AG09309 (cell line): Measurements from ENCODE around the gene VPS13D.

Source experiments
- DNase-seq: peaks from one replicate; pipeline ENCODE4 v3.0.0-alpha.2; 2010; ENCODE audit warnings: low read depth
- H3K4me3 ChIP-seq: 2 replicates; pipeline ENCODE4 v1.5.1; 2011; ENCODE audit warnings: mild to moderate bottlenecking, low read depth, low read length, moderate library complexity; ENCODE audit not compliant: control insufficient read depth
- TF ChIP-seq, protein P1 (sequence below): IDR thresholded peaks from 2 replicates; pipeline ENCODE4 v1.5.1; 2011; ENCODE audit warnings: mild to moderate bottlenecking, low read depth, low read length, inconsistent platforms; ENCODE audit not compliant: insufficient read depth, control insufficient read depth; ENCODE audit errors: missing control alignments

The VPS13D gene

DNA sequence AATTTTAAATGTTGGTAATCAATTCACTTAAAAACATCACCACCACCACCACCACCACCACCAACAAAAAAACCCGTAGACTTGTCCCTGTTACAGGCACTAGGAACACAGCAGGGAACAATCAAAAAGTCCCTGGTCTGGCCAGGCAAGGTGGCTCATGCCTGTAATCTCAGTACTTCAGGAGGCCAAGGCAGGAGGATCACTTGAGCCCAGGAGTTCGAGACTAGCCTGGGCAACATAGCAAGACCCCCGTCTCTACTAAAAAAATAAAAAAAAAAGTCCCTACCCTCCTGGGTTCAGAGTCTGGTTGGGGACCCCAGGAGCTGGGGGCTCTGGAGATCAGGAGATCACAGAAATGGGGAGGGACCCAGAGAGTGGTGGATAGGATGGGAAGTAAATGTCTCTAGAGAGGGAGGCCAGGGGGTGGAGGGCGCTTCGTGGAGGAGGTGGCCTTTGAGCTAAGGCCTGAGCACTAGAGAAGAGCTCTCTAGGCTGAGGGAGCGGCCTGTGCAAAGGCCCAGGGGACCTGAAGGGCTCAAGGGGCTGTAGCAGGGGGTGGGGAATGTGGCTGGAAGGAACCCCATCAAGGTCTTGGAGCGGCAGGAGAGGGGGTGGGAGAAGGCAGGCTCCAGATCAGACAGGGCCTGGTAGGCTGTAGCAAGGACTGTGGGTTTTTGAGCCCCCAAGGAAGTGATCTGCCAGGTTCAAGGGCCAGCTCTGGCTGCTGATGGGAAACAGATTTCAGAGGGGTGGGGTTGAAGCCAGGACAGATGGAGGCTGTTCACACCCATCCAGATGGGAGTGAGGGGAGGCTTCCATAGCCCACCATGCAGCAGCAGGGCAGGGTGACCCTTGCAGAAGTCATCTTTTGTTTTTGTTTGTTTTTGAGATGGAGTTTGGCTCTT, 24.8 kb upstream of the VPS13D start:
- H3K4me3 ChIP-seq = no peak overlapping the region
- DNase-seq = no peak
- TF ChIP-seq, protein P1, sequence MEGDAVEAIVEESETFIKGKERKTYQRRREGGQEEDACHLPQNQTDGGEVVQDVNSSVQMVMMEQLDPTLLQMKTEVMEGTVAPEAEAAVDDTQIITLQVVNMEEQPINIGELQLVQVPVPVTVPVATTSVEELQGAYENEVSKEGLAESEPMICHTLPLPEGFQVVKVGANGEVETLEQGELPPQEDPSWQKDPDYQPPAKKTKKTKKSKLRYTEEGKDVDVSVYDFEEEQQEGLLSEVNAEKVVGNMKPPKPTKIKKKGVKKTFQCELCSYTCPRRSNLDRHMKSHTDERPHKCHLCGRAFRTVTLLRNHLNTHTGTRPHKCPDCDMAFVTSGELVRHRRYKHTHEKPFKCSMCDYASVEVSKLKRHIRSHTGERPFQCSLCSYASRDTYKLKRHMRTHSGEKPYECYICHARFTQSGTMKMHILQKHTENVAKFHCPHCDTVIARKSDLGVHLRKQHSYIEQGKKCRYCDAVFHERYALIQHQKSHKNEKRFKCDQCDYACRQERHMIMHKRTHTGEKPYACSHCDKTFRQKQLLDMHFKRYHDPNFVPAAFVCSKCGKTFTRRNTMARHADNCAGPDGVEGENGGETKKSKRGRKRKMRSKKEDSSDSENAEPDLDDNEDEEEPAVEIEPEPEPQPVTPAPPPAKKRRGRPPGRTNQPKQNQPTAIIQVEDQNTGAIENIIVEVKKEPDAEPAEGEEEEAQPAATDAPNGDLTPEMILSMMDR = no peak

GRCh38 chr1:12206238-12206637, 23.6 kb upstream of the VPS13D start:
- TF ChIP-seq, protein P1 = no peak
- no peak for DNase-seq
- no peak overlapping the region for H3K4me3 ChIP-seq

DNA sequence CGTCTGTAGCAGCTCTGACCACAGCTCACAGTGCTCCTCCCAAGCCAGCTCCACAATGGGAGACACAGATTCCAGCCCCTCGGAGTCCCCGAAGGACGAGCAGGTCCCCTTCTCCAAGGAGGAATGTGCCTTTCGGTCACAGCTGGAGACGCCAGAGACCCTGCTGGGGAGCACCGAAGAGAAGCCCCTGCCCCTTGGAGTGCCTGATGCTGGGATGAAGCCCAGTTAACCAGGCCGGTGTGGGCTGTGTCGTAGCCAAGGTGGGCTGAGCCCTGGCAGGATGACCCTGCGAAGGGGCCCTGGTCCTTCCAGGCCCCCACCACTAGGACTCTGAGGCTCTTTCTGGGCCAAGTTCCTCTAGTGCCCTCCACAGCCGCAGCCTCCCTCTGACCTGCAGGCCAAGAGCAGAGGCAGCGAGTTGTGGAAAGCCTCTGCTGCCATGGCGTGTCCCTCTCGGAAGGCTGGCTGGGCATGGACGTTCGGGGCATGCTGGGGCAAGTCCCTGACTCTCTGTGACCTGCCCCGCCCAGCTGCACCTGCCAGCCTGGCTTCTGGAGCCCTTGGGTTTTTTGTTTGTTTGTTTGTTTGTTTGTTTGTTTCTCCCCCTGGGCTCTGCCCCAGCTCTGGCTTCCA, 22.9 kb upstream of the VPS13D start:
- TF ChIP-seq, protein P1 = no peak
- DNase-seq = no peak
- no peak overlapping the region for H3K4me3 ChIP-seq

- TF ChIP-seq, protein P1 = no peak
- DNase-seq = no peak
- no peak overlapping the region for H3K4me3 ChIP-seq
Observed at GRCh38 chr1:12208271-12208670, 21.6 kb upstream of the VPS13D start.

DNA sequence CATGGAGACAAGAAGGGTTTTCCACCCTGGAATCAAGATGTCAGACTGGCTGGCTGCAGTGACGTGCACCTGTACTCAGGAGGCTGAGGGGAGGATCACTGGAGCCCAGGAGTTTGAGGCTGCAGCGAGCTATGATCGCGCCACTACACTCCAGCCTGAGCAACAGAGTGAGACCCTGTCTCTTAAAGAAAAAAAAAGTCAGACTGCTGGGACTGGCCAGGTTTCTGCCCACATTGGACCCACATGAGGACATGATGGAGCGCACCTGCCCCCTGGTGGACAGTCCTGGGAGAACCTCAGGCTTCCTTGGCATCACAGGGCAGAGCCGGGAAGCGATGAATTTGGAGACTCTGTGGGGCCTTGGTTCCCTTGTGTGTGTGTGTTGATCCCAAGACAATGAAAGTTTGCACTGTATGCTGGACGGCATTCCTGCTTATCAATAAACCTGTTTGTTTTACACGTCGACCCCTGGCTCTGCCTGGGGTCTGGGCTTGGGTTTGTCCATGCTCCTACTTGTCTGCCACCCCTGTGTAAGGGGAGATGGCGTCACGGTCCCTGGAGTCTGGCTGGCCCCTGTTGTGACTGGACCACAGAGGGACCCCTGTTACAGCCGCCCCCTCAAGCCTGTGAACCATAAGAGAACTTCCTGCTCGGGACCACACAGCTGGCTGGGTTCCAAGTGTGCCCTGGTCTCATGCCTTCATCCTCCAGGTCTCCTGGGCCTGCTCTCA, 20.9 kb upstream of the VPS13D start:
- H3K4me3 ChIP-seq = no peak overlapping the region
- TF ChIP-seq, protein P1 = peak; percentile 87
- no peak for DNase-seq

GRCh38 chr1:12209495-12209832, 20.4 kb upstream of the VPS13D start:
- TF ChIP-seq, protein P1 = no peak
- no peak overlapping the region for H3K4me3 ChIP-seq
- DNase-seq = no peak
